GM12872 (cell line): ENCODE results near the gene VPS35L.

Experiments used
- CTCF ChIP-seq: IDR thresholded peaks from 3 replicates; pipeline ENCODE4 v1.5.1; 2011; ENCODE audit warnings: low read depth, mild to moderate bottlenecking, low read length, moderate library complexity; ENCODE audit not compliant: insufficient read depth

Gene VPS35L

DNA sequence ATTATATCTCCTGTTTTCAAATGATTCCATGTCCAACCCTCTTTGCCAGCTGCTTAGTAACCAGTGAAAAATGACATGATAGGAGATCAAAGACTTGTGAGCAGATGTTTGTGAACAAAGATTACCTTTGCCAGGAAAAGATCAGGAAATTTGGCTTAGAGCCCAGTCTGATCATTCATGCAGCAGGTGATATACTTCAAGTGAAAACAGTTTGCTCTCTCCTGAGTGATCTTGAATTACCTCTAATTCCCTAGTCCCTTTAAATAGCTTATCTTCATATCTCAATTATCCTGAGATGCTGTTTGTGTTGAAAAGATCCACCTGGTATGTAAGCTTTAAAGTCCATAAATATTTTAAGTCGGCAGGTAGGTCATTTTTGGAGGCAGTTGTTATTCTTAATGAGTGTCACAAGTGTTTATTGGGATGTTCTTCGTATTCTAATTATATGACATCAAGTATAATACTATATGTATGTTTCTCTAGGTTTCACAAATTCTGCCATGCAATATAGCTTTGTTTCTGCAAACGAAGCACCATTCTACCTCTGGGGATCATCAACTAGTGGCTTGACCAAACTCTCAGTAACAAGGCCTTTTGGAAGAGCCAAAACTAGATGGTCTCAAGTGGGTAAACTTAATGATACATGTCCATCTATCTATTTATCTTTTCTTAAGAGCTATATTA, 13.2 kb upstream of the VPS35L start:
- TF ChIP-seq CTCF: no peak

DNA sequence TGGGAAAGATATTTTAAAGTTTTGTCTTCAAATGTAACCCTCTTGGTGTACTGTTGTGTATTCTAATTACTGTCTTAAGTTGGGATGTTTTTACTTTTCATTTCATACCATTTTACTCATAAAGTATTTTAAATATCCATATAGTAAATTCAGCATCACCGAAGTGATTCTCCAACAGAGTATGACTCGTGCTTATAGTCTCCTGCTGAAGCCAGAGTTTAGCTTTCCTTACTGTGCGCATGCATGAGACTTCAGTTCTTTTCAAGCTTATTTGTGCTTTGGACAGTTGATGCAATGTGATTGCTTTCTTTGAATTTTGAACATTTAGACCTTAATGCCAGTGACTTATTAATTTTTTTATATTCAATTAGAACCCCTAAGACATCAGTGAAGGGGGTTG, 7.4 kb upstream of the VPS35L start:
- TF ChIP-seq CTCF: no peak

- TF ChIP-seq CTCF: no peak
Observed at GRCh38 chr16:19549673-19550072, 5.8 kb upstream of the VPS35L start.

GRCh38 chr16:19555938-19556771, 652 bp downstream of the VPS35L start:
- peak; percentile 11; the same call in 1 of the 3 replicates for TF ChIP-seq CTCF

DNA sequence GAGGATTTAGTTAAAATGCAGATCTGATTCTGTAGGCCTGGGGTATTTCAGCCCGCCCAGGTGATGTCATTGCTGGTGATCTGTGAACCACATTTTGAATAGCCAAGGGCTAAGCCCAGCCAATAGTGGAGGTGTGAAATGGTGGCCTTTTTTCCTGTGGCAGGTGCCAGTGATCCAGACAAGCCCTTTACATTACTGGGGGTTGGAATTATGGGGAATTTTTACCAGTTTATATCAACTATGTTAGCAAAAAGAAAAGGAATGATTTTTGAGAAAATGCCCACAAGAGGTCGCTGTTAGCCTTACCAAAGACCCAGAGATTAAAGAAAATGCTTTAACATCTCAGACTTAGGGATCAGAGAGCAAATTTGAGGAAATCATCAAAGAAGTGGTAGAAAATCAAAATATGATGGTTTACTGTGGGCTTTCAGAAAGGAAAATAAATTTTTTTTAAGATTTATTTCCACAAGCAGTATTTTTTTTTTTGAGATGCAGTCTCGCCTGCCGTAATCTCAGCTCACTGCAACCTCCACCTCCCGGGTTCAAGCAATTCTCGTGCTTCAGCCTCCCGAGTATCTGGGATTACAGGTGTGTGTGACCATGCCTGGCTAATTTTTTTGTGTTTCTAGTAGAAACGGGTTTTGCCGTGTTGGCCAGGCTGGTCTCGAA, 3.9 kb downstream of the VPS35L start:
- TF ChIP-seq CTCF: peak; percentile 53

DNA sequence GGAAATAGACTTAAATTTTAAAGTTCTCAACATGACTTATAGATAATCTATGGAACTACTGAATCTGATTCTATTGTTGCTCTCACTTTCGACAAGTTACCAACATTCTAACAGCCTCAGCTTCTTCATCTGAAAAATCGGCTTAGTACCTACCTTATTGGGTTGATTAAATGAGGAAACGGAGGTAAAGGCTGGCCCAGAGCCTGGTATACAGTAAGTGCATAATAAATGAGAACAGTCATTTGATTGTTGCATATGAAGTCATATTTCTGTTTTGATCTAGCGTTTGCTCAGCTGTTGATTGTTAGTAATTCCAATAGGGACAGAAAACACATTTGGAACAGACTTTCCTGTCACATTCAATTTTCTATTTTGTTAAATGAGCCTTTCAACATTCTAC, 4.6 kb downstream of the VPS35L start:
- TF ChIP-seq CTCF: no peak

DNA sequence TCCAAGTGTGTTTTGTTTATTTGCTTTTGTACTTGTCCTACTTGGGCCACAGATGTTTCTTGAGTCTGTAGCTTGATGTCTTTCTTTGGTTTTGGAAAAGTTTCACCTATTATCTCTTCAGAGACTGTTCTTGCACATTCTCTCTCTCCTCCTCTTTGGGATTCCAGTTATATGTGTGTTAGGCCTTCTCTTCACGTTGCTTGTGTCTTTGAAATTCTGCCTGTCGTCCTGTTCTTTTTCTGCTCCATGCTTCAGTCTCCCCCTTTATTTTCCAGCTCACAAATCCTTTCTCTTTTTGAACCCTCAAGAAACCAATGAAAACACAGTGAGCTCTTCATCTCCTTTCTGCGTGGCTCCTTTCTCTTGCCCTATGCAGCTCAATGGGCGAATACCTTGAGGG, 7.9 kb downstream of the VPS35L start:
- no peak for TF ChIP-seq CTCF
